NOMO-1 treated with DMSO at 0.1 percent for 48 hours (cell line): ENCODE results near the gene PVR.
"Not testable (repeated sequence)": the region's sequence is repeated elsewhere in the genome, so short reads cannot be mapped to it uniquely, and the experiment has no call there.

ENCODE experiments used
- DNase-seq: peaks from one replicate; lab custom pipeline; 2025; ENCODE audit not compliant: unreplicated experiment; lab: John Stamatoyannopoulos, UW

PVR gene

GRCh38 chr19:44698492-44699201 is 54.9 kb downstream of the PVR start, which contains the start of gene CEACAM16:
Gene CEACAM16, plus strand, starts transcription at chr19:44699151. Its CDS starts 2,306 bp downstream, at chr19:44701457.
- DNase-seq: no peak

- no peak for DNase-seq
These were observed 56.8 kb downstream of the PVR start for GRCh38 chr19:44700547-44700946.

- DNase-seq: no peak
These were observed 57.5 kb downstream of the PVR start for GRCh38 chr19:44701228-44701627.

- no peak for DNase-seq
These were observed 59.0 kb downstream of the PVR start for GRCh38 chr19:44702551-44703176.

- DNase-seq: no peak
These were observed 59.8 kb downstream of the PVR start for GRCh38 chr19:44703336-44704078.

- DNase-seq: no peak
These were observed 61.3 kb downstream of the PVR start for GRCh38 chr19:44704982-44705381.

GRCh38 chr19:44705502-44706010 is 61.8 kb downstream of the PVR start:
- no peak for DNase-seq

- DNase-seq: no peak
These were observed 63.0 kb downstream of the PVR start for GRCh38 chr19:44706506-44707236.

- DNase-seq: no peak
These were observed 64.1 kb downstream of the PVR start for GRCh38 chr19:44707794-44708193.

GRCh38 chr19:44708940-44709339 is 65.2 kb downstream of the PVR start:
- no peak for DNase-seq

- DNase-seq: not testable (repeated sequence)
These were observed 65.9 kb downstream of the PVR start for GRCh38 chr19:44709434-44710266.

GRCh38 chr19:44710483-44710882 is 66.8 kb downstream of the PVR start:
- no peak for DNase-seq

GRCh38 chr19:44712864-44713515 is 69.3 kb downstream of the PVR start:
- DNase-seq: peak; percentile 29
